Breast epithelium (tissue), 4 donors: ENCODE results near the gene GSTM5. TPM values are rescaled to one million over a fixed set of nuclear protein-coding genes. Genes with fewer than 3 reads are reported as not detected.

ENCODE experiments used
- DNase-seq, 2 donors: peaks; one replicate each; pipeline ENCODE4 v3.0.0-alpha.2; 2019; ENCODE audit warnings: low spot score in 2 of 2
- H3K27ac ChIP-seq, 2 donors: fragments of 200-600 bp; sonication (generic) in 1 of 2; one replicate each; pipeline ENCODE4 v1.5.1; 2016 to 2019; ENCODE audit warnings: mild to moderate bottlenecking in 1 of 2
- H3K27me3 ChIP-seq, 2 donors: fragments of 200-600 bp; sonication (generic) in 1 of 2; one replicate each; pipeline versions ENCODE4 v1.5.1 to v1.6.0; 2017 to 2019; ENCODE audit warnings: control low read depth in 1 of 2, mild to moderate bottlenecking in 1 of 2
- H3K36me3 ChIP-seq: fragments of 200-600 bp; one replicate; pipeline ENCODE4 v1.5.1; 2019
- H3K4me1 ChIP-seq, 2 donors: fragments of 200-600 bp; sonication (generic); one replicate each; pipeline ENCODE4 v1.5.1; 2016 to 2019; ENCODE audit warnings: control low read depth in 1 of 2
- H3K4me3 ChIP-seq, 3 donors: fragments of 200-600 bp; sonication (generic); 1 replicate in 2 of 3; 2 replicates in 1 of 3; pipeline ENCODE4 v1.5.1; 2016 to 2019; ENCODE audit warnings: mild to moderate bottlenecking in 3 of 3, moderate library complexity in 2 of 3
- H3K9me3 ChIP-seq, 2 donors: fragments of 200-600 bp; sonication (generic) in 1 of 2; one replicate each; pipeline ENCODE4 v1.5.1; 2016 to 2019; ENCODE audit warnings: control low read depth in 1 of 2
- POLR2A ChIP-seq: fragments of 450-650 bp; IDR thresholded peaks from one replicate; pipeline ENCODE4 v1.6.1; 2016; ENCODE audit warnings: antibody characterized with exemption, mild to moderate bottlenecking, moderate library complexity
- POLR2AphosphoS5 ChIP-seq, 3 donors: sonication (generic); formaldehyde crosslinking; IDR thresholded peaks; one replicate each; pipeline ENCODE4 v1.6.1; 2017; ENCODE audit warnings: antibody characterized with exemption in 3 of 3
- intact Hi-C: fragments of 100-400 bp; cut with DNase I; formaldehyde crosslinking; loops from one replicate; pipeline ENCODE4 v1.15.1; 2023; ENCODE audit warnings: low total_unique reads
- total RNA-seq, 3 donors: library from RNA; depleted of rRNA; stranded (reverse); fragments of >200 nt; gene quantifications; one replicate each; pipeline ENCODE4 v1.1.0, GENCODE V29; 2016
- TF ChIP-seq, protein P1 (sequence below), 3 donors: fragments of 450-650 bp; IDR thresholded peaks; one replicate each; pipeline ENCODE4 v1.5.1; 2016 to 2017; ENCODE audit warnings: antibody characterized with exemption in 3 of 3, mild to moderate bottlenecking in 3 of 3, moderate library complexity in 3 of 3

GSTM5 gene
- total RNA-seq, 3 donors from 2014 or later, result 1.8 to 4.6 (median 3.6) TPM

- H3K36me3 ChIP-seq, result no peaks in the 10 kb centered on the region
- intact Hi-C loops, result no loop called here
- TF ChIP-seq POLR2A, result no peak
- TF ChIP-seq, protein P1, sequence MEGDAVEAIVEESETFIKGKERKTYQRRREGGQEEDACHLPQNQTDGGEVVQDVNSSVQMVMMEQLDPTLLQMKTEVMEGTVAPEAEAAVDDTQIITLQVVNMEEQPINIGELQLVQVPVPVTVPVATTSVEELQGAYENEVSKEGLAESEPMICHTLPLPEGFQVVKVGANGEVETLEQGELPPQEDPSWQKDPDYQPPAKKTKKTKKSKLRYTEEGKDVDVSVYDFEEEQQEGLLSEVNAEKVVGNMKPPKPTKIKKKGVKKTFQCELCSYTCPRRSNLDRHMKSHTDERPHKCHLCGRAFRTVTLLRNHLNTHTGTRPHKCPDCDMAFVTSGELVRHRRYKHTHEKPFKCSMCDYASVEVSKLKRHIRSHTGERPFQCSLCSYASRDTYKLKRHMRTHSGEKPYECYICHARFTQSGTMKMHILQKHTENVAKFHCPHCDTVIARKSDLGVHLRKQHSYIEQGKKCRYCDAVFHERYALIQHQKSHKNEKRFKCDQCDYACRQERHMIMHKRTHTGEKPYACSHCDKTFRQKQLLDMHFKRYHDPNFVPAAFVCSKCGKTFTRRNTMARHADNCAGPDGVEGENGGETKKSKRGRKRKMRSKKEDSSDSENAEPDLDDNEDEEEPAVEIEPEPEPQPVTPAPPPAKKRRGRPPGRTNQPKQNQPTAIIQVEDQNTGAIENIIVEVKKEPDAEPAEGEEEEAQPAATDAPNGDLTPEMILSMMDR (IDR thresholded peaks at IDR 0.05), result no peak
- TF ChIP-seq POLR2AphosphoS5 (IDR thresholded peaks at IDR 0.05), result no peak
- no peaks in the 10 kb centered on the region for H3K9me3 ChIP-seq
- no peaks in the 10 kb centered on the region for H3K27me3 ChIP-seq
- no peaks in the 10 kb centered on the region for H3K4me1 ChIP-seq
- H3K4me3 ChIP-seq, result no peak overlapping the region
- DNase-seq, result no peak
- no peak overlapping the region for H3K27ac ChIP-seq
Observed at GRCh38 chr1:109757936-109758786, 46.1 kb downstream of the GSTM5 start.

DNA sequence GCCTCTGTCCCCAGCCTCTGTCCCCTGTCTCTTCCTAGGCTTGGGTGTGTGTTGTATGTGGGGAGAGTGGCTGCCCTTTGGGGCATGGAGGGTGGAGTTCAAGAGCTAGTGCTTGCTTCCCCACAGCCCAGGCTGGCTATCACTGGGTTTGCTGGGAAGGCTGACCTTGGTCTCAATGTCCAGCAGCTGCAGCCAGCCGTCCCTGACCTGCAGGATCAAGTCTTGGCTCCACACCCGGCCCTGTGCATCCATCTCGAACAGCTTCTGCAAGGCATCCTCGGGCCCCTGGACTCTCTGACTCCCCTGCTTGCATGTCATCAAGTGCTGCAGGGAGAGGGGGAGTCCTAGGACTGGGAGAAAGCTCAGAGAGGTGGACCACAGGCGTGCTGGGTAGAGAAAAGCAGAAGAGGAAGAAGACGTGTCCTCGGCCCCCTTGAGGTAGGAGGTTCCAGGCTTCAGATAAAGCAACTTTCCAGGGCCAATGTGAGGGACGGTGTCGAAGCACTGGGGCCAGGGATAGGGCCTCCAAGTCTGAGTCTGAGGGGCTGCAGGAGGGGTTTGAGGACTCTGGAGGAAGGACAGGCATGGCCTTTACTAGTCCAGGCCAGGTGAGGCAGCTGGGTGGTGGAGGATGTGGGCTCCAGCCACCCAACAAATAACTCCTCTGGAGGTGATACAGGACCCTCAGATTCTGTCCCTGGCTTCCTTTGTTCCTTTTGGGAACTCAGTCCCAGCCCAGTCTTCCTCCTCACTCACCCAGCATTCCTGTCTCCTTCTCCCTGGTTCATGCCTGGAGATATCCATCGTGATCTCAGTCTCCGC, 47.7 kb downstream of the GSTM5 start:
- H3K9me3 ChIP-seq, result no peaks in the 10 kb centered on the region
- intact Hi-C loops, result loop anchor here (10.0 kb wide), 1 partner anchor 215 kb away; the partner anchor contains the start of gene GNAI3
- TF ChIP-seq POLR2A (no peak), POLR2AphosphoS5 (IDR thresholded peaks at IDR 0.05) (no peak)
- TF ChIP-seq, protein P1 (IDR thresholded peaks at IDR 0.05), result no peak

GRCh38 chr1:109760581-109761226, 48.7 kb downstream of the GSTM5 start:
- Histone ChIP-seq H3K27me3 (no peaks in the 10 kb centered on the region), H3K4me1 (no peaks in the 10 kb centered on the region), H3K36me3 (no peaks in the 10 kb centered on the region), H3K9me3 (no peaks in the 10 kb centered on the region), H3K4me3 (no peak overlapping the region), H3K27ac (no peak overlapping the region)
- TF ChIP-seq POLR2A (no peak), POLR2AphosphoS5 (IDR thresholded peaks at IDR 0.05) (no peak)
- TF ChIP-seq, protein P1 (IDR thresholded peaks at IDR 0.05), result no peak
- DNase-seq, result peak in 1 of 2 donors; percentile 12
- intact Hi-C loops, result loop anchor here (10.0 kb wide), 1 partner anchor 216 kb away; the partner anchor contains the start of gene GNAI3

More for the DNA sequence above, 47.7 kb downstream of the GSTM5 start:
- H3K4me3 ChIP-seq, result no peak overlapping the region
- DNase-seq, result peak in 1 of 2 donors; percentile 15
- no peaks in the 10 kb centered on the region for H3K36me3 ChIP-seq
- no peaks in the 10 kb centered on the region for H3K4me1 ChIP-seq
- no peak overlapping the region for H3K27ac ChIP-seq
- H3K27me3 ChIP-seq, result no peaks in the 10 kb centered on the region

GRCh38 chr1:109761227-109762038, 49.4 kb downstream of the GSTM5 start:
- no peak for DNase-seq
- H3K4me3 ChIP-seq, result no peak overlapping the region
- intact Hi-C loops, result loop anchor here (10.0 kb wide), 1 partner anchor 217 kb away; the partner anchor contains the start of gene GNAI3

More at GRCh38 chr1:109761227-109762038, 49.4 kb downstream of the GSTM5 start:
- Histone ChIP-seq H3K4me1 (no peaks in the 10 kb centered on the region), H3K36me3 (no peaks in the 10 kb centered on the region), H3K27me3 (no peaks in the 10 kb centered on the region), H3K9me3 (no peaks in the 10 kb centered on the region), H3K27ac (no peak overlapping the region)
- TF ChIP-seq POLR2AphosphoS5 (IDR thresholded peaks at IDR 0.05) (no peak), POLR2A (no peak)
- TF ChIP-seq, protein P1 (IDR thresholded peaks at IDR 0.05), result no peak
